Hematopoietic multipotent progenitor cell treated with erythropoietin and hydrocortisone succinate and interleukin-3 and kit ligand, for 4 days (in vitro differentiated cells): ENCODE measurements around the gene HEATR5B.
A peak's percentile ranks its signal among the peaks of the same experiment; 100 is the strongest.
"Not testable (repeated sequence)": the region's sequence is repeated elsewhere in the genome, so short reads cannot be mapped to it uniquely, and the experiment has no call there.

Experiments
- DNase-seq: peaks from one replicate; pipeline ENCODE4 v3.0.0-alpha.2; 2015

The HEATR5B gene

GRCh38 chr2:36976065-36976464 is 108.1 kb downstream of the HEATR5B start:
- no peak for DNase-seq

- DNase-seq: no peak
Observed at GRCh38 chr2:36975306-36975705, 108.9 kb downstream of the HEATR5B start.

GRCh38 chr2:36973320-36973719 is 110.9 kb downstream of the HEATR5B start:
- peak; percentile 74 for DNase-seq

GRCh38 chr2:36971990-36972389 is 112.2 kb downstream of the HEATR5B start:
- DNase-seq: no peak

- peak; percentile 39 for DNase-seq
Observed at GRCh38 chr2:36967236-36967876, 116.8 kb downstream of the HEATR5B start.

- DNase-seq: peak; percentile 98
Observed at GRCh38 chr2:36966370-36967235, 117.6 kb downstream of the HEATR5B start, which contains the start of gene STRN. Gene STRN (minus strand): TSS chr2:36966536. CDS start chr2:36966463, 73 bp downstream.

GRCh38 chr2:36965751-36966369 is 118.3 kb downstream of the HEATR5B start:
- peak; percentile 58 for DNase-seq

GRCh38 chr2:36965206-36965605 is 119.0 kb downstream of the HEATR5B start:
- DNase-seq: peak; percentile 30

- no peak for DNase-seq
Observed at GRCh38 chr2:36964496-36965058, 119.6 kb downstream of the HEATR5B start.

- no peak for DNase-seq
Observed at GRCh38 chr2:36963734-36964133, 120.4 kb downstream of the HEATR5B start.

GRCh38 chr2:36963106-36963505 is 121.1 kb downstream of the HEATR5B start:
- no peak for DNase-seq

GRCh38 chr2:36960773-36961172 is 123.4 kb downstream of the HEATR5B start:
- DNase-seq: no peak

GRCh38 chr2:36960005-36960675 is 124.0 kb downstream of the HEATR5B start:
- peak; percentile 51 for DNase-seq

- no peak for DNase-seq
Observed at GRCh38 chr2:36954977-36955607, 129.1 kb downstream of the HEATR5B start.

GRCh38 chr2:36952748-36953197 is 131.4 kb downstream of the HEATR5B start:
- no peak for DNase-seq

- no peak for DNase-seq
Observed at GRCh38 chr2:36951574-36951973, 132.6 kb downstream of the HEATR5B start.

GRCh38 chr2:36951027-36951518 is 133.1 kb downstream of the HEATR5B start:
- peak; percentile 65 for DNase-seq

GRCh38 chr2:36949845-36950244 is 134.3 kb downstream of the HEATR5B start:
- DNase-seq: no peak

GRCh38 chr2:36945240-36945639 is 138.9 kb downstream of the HEATR5B start:
- not testable (repeated sequence) for DNase-seq

GRCh38 chr2:36941867-36942266 is 142.3 kb downstream of the HEATR5B start:
- no peak for DNase-seq

GRCh38 chr2:36936526-36936925 is 147.6 kb downstream of the HEATR5B start:
- not testable (repeated sequence) for DNase-seq

- DNase-seq: peak; percentile 7
Observed at GRCh38 chr2:36931688-36932087, 152.5 kb downstream of the HEATR5B start.
